HepG2 (cell line): ENCODE data around the gene CACNA1H. TPM values are rescaled to one million over a fixed set of nuclear protein-coding genes. Genes with fewer than 3 reads are reported as not detected.

Experiments
- ATAC-seq: fragments of 200-7000 bp; cut with Tn5 transposase; 3 replicates; pipeline ENCODE4 v1.9.1; 2020; ENCODE audit warnings: mild to moderate bottlenecking, moderate library complexity
- BruUV-seq: library from RNA; stranded (reverse); fragments of 400-500 nt; replicated peaks from 2 replicates; lab custom pipeline; 2021; lab: Mats Ljungman, UMichigan
- CTCF ChIA-PET: fragments of 300-600 bp; formaldehyde crosslinking; extraction: SDS; loops from one replicate; lab custom pipeline; 2021; ENCODE audit warnings: low total read pairs, inconsistent platforms, low intra/inter-chr PET ratio; lab: Yijun Ruan, JAX
- POLR2A ChIA-PET: fragments of 350-600 bp; sonication (Branson Sonifier 250); formaldehyde crosslinking; loops from one replicate; lab custom pipeline; 2020; ENCODE audit warnings: antibody characterized with exemption, inconsistent platforms; lab: Yijun Ruan, JAX
- DNase-seq: peaks from one replicate; pipeline ENCODE4 v3.0.0-alpha.2; 2015; ENCODE audit warnings: low spot score
- FAIRE-seq: peaks from 3 replicates; lab custom pipeline; 2011; peaks lifted over from hg19 to GRCh38; lab: Jason Lieb, UNC
- H2AFZ ChIP-seq: one replicate; pipeline ENCODE4 v1.6.1; 2011; ENCODE audit warnings: low read length, inconsistent platforms
- H3K27ac ChIP-seq: fragments of 300-600 bp; 3 replicates; pipeline ENCODE4 v1.8.0; 2011; ENCODE audit warnings: mixed run types, mild to moderate bottlenecking, mixed read lengths, low read length, inconsistent platforms; ENCODE audit not compliant: insufficient read depth; ENCODE audit errors: extremely low read length
- H3K27me3 ChIP-seq, 2 experiments: fragments of 200-600 bp in 1 of 2; 2 replicates in 1 of 2; 3 replicates in 1 of 2; pipeline versions ENCODE4 v1.6.0 to v1.8.0; 2011; ENCODE audit warnings: low read length in 2 of 2, mild to moderate bottlenecking in 2 of 2, moderate library complexity in 2 of 2, inconsistent platforms in 1 of 2; ENCODE audit not compliant: insufficient read depth in 2 of 2, control insufficient read depth in 1 of 2
- H3K36me3 ChIP-seq, 2 experiments: fragments of 200-600 bp in 1 of 2; replicated peaks in 1 of 2; 2 replicates in 1 of 2; 3 replicates in 1 of 2; pipeline versions ENCODE4 v1.5.1 to v1.8.0; 2011; ENCODE audit warnings: low read length in 2 of 2, inconsistent platforms in 1 of 2; ENCODE audit not compliant: insufficient read depth in 2 of 2, control insufficient read depth in 1 of 2
- H3K4me1 ChIP-seq: 2 replicates; pipeline ENCODE4 v1.5.1; 2012; ENCODE audit warnings: low read length, inconsistent platforms; ENCODE audit not compliant: insufficient read depth
- H3K4me2 ChIP-seq: 2 replicates; pipeline ENCODE4 v1.6.0; 2011; ENCODE audit warnings: low read depth, low read length, inconsistent platforms
- H3K4me3 ChIP-seq, 3 experiments: fragments of 200-600 bp in 1 of 3; sonication (generic), shearing (Covaris generic) in 1 of 3; replicated peaks in 1 of 3; 2 replicates each; pipeline ENCODE4 v1.5.1; 2011 to 2016; ENCODE audit warnings: low read length in 3 of 3, inconsistent platforms in 2 of 3, low read depth in 2 of 3, mild to moderate bottlenecking in 2 of 3, control low read depth in 1 of 3, mixed read lengths in 1 of 3; ENCODE audit not compliant: insufficient read depth in 1 of 3
- H3K79me2 ChIP-seq: one replicate; pipeline ENCODE4 v1.6.1; 2011; ENCODE audit warnings: low read length, inconsistent platforms; ENCODE audit not compliant: insufficient read depth
- H3K9ac ChIP-seq: 2 replicates; pipeline ENCODE4 v1.6.0; 2011; ENCODE audit warnings: mild to moderate bottlenecking, low read depth, low read length, inconsistent platforms; ENCODE audit not compliant: insufficient read depth
- H3K9me3 ChIP-seq: 2 replicates; pipeline ENCODE4 v1.5.1; 2012; ENCODE audit warnings: mild to moderate bottlenecking, low read length
- H4K20me1 ChIP-seq: 2 replicates; pipeline ENCODE4 v1.6.0; 2011; ENCODE audit warnings: inconsistent platforms, mild to moderate bottlenecking, low read length, moderate library complexity; ENCODE audit not compliant: insufficient read depth
- ARID2 ChIP-seq: sonication (generic); formaldehyde crosslinking; IDR thresholded peaks from 2 replicates; pipeline ENCODE4 v1.8.1; 2022; ENCODE audit warnings: mild to moderate bottlenecking, missing genetic modification reagents, borderline replicate concordance
- CTCF ChIP-seq: sonication (generic); formaldehyde crosslinking; IDR thresholded peaks from 2 replicates; pipeline ENCODE4 v1.5.0; 2020; ENCODE audit warnings: mild to moderate bottlenecking, missing genetic modification reagents, moderate library complexity
- FIP1L1 ChIP-seq: fragments of 200-400 bp; formaldehyde crosslinking; IDR thresholded peaks from 2 replicates; pipeline ENCODE4 v1.6.1; 2018; ENCODE audit warnings: low read depth, mild to moderate bottlenecking, low read length, moderate library complexity, borderline replicate concordance; ENCODE audit not compliant: insufficient read depth
- FOXC1 ChIP-seq: sonication (generic); formaldehyde crosslinking; IDR thresholded peaks from 2 replicates; pipeline ENCODE4 v1.8.0; 2022; ENCODE audit warnings: mild to moderate bottlenecking, missing genetic modification reagents, borderline replicate concordance
- KMT2A ChIP-seq: sonication (generic); formaldehyde crosslinking; IDR thresholded peaks from 2 replicates; pipeline ENCODE4 v1.4.0; 2020; ENCODE audit warnings: missing genetic modification reagents
- NR3C1 ChIP-seq: sonication (generic); formaldehyde crosslinking; IDR thresholded peaks from 2 replicates; pipeline ENCODE4 v1.4.0; 2020; ENCODE audit warnings: missing genetic modification reagents
- RAD21 ChIP-seq: fragments of 450-650 bp; formaldehyde crosslinking; IDR thresholded peaks from 2 replicates; pipeline ENCODE4 v1.5.0; 2020; ENCODE audit warnings: mild to moderate bottlenecking
- SRSF1 ChIP-seq: fragments of 200-400 bp; formaldehyde crosslinking; optimal IDR thresholded peaks from 2 replicates; pipeline ENCODE3; 2017; ENCODE audit warnings: mild to moderate bottlenecking, low read depth, low read length, moderate library complexity
- ZBTB7B ChIP-seq: sonication (generic); formaldehyde crosslinking; IDR thresholded peaks from 2 replicates; pipeline ENCODE4 v1.4.0; 2020; ENCODE audit warnings: missing genetic modification reagents
- ZNF670 ChIP-seq: sonication (generic); formaldehyde crosslinking; IDR thresholded peaks from 2 replicates; pipeline ENCODE4 v1.8.0; 2022; ENCODE audit warnings: mild to moderate bottlenecking, missing genetic modification reagents, borderline replicate concordance
- ZXDC ChIP-seq: sonication (generic); formaldehyde crosslinking; IDR thresholded peaks from 2 replicates; pipeline ENCODE4 v1.5.0; 2020; ENCODE audit warnings: mild to moderate bottlenecking, missing genetic modification reagents
- WGBS: methylation state at CpG from one replicate; pipeline ENCODE4 v1.1.6; 2017; ENCODE audit warnings: low lambda C conversion rate; 5-methylcytosine and 5-hydroxymethylcytosine counted together
- in situ Hi-C: cut with HindIII; loops from 2 replicates; pipeline ENCODE4 v1.10.0; 2017; ENCODE audit warnings: low pct_unique_long_range_greater_than_20kb; ENCODE audit not compliant: extremely low pct_ligation_motif_present
- intact Hi-C: fragments of 100-400 bp; cut with micrococcal nuclease; formaldehyde crosslinking; loops from one replicate; pipeline ENCODE4 v1.10.0; 2022; ENCODE audit not compliant: unreplicated experiment
- polyA plus RNA-seq, 8 experiments: library from polyadenylated mRNA; depleted of rRNA in 3 of 8; stranded (reverse) in 7 of 8; unstranded in 1 of 8; fragments of >200 nt; fragmentation: Illumina TruSeq in 4 of 8; extraction: Trizol in 4 of 8; gene quantifications; 2 replicates each; pipeline versions ENCODE4 v1.2.1 to v1.2.3, GENCODE V29; 2011 to 2016; ENCODE audit warnings: low read depth in 4 of 8, missing spikeins in 1 of 8, mixed read lengths in 1 of 8; ENCODE audit not compliant: insufficient read depth in 1 of 8
- total RNA-seq, 5 experiments: library from RNA; depleted of rRNA; stranded (reverse); fragments of >200 nt; fragmentation: Illumina TruSeq; extraction: Trizol; gene quantifications; 2 replicates each; pipeline ENCODE4 v1.2.3, GENCODE V29; 2016; ENCODE audit warnings: low read depth in 1 of 5
- TF ChIP-seq, protein P1 (sequence below): sonication (generic); formaldehyde crosslinking; conservative IDR thresholded peaks from 2 replicates; pipeline ENCODE4 v1.4.0; 2020; ENCODE audit warnings: missing genetic modification reagents
- TF ChIP-seq, protein P2 (sequence below): sonication (generic); formaldehyde crosslinking; IDR thresholded peaks from 2 replicates; pipeline ENCODE4 v1.8.1; 2022; ENCODE audit warnings: mild to moderate bottlenecking, missing genetic modification reagents

Gene CACNA1H
- total and polyA plus RNA-seq, 2 of the 13 experiments (the other 11 are each of a cell fraction or from before 2014, with no cell fraction given), result 0.40 to 1.8 TPM

GRCh38 chr16:1181404-1182315, 28.8 kb downstream of the CACNA1H start:
- Histone ChIP-seq H3K79me2 (no peaks in the 10 kb centered on the region), H3K4me3 (peak overlapping the region in 1 of 3 experiments; percentile 43; a peak in 1 of 6 replicates), H2AFZ (no peak overlapping the region), H3K9ac (no peak overlapping the region), H3K4me1 (peaks cover 33% of the 10 kb centered on the region), H4K20me1 (no peaks in the 10 kb centered on the region; the same call in 1 of the 2 replicates), H3K9me3 (no peaks in the 10 kb centered on the region), H3K27me3 (peaks cover 0 to 40% of the 10 kb centered on the region in 2 experiments), H3K27ac (no peak overlapping the region), H3K36me3 (no peaks in the 10 kb centered on the region), H3K4me2 (peak overlapping the region; percentile 45; the same call in 1 of the 2 replicates)
- no TSS peak for BruUV-seq
- WGBS, result 49% methylated on average over 19 of the region's 39 CpGs
- DNase-seq (no peak), FAIRE-seq (no peak), ATAC-seq (peak; percentile 59)
- in situ Hi-C loops (no loop called here), intact Hi-C loops (no loop called here)
- ChIA-PET POLR2A (interaction anchor here (0.8 kb wide), 1 partner anchor 69 kb away, joined by 4 read pairs; no protein-coding TSS in a partner anchor), CTCF (interaction anchor here (1.4 kb wide), 1 partner anchor 76 kb away, joined by 4 read pairs; no protein-coding TSS in a partner anchor)
- no peak for TF ChIP-seq FOXC1 (CRISPR knock-in tag)
- TF ChIP-seq, protein P1, sequence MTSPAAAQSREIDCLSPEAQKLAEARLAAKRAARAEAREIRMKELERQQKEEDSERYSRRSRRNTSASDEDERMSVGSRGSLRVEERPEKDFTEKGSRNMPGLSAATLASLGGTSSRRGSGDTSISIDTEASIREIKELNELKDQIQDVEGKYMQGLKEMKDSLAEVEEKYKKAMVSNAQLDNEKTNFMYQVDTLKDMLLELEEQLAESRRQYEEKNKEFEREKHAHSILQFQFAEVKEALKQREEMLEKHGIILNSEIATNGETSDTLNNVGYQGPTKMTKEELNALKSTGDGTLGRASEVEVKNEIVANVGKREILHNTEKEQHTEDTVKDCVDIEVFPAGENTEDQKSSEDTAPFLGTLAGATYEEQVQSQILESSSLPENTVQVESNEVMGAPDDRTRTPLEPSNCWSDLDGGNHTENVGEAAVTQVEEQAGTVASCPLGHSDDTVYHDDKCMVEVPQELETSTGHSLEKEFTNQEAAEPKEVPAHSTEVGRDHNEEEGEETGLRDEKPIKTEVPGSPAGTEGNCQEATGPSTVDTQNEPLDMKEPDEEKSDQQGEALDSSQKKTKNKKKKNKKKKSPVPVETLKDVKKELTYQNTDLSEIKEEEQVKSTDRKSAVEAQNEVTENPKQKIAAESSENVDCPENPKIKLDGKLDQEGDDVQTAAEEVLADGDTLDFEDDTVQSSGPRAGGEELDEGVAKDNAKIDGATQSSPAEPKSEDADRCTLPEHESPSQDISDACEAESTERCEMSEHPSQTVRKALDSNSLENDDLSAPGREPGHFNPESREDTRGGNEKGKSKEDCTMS (CRISPR knock-in tag), result no peak
- no peak for TF ChIP-seq NR3C1 (CRISPR knock-in tag)
- no peak for TF ChIP-seq FIP1L1
- TF ChIP-seq ARID2 (CRISPR knock-in tag), result no peak
- no peak for TF ChIP-seq SRSF1
- TF ChIP-seq ZNF670 (CRISPR knock-in tag), result no peak
- TF ChIP-seq, protein P2, sequence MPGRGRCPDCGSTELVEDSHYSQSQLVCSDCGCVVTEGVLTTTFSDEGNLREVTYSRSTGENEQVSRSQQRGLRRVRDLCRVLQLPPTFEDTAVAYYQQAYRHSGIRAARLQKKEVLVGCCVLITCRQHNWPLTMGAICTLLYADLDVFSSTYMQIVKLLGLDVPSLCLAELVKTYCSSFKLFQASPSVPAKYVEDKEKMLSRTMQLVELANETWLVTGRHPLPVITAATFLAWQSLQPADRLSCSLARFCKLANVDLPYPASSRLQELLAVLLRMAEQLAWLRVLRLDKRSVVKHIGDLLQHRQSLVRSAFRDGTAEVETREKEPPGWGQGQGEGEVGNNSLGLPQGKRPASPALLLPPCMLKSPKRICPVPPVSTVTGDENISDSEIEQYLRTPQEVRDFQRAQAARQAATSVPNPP, result no peak
- TF ChIP-seq CTCF (CRISPR knock-in tag), result peak; percentile 60
- no peak for TF ChIP-seq KMT2A
- peak; percentile 63; the same call in 1 of the 2 replicates for TF ChIP-seq ZBTB7B (CRISPR knock-in tag)
- TF ChIP-seq RAD21 (CRISPR knock-in tag), result peak; percentile 22; the same call in 1 of the 2 replicates
- TF ChIP-seq ZXDC (CRISPR knock-in tag), result no peak
